K562 (cell line): ENCODE measurements around the gene RHOT1. TPM values are rescaled to one million over a fixed set of nuclear protein-coding genes. Genes with fewer than 3 reads are reported as not detected.
A peak's percentile ranks its signal among the peaks of the same experiment; 100 is the strongest.

ENCODE experiments used
- ATAC-seq: fragments of 200-7000 bp; cut with Tn5 transposase; 3 replicates; pipeline ENCODE4 v1.9.1; 2020; ENCODE audit warnings: moderate library complexity
- BruUV-seq: library from RNA; stranded (reverse); fragments of 400-500 nt; replicated peaks from 2 replicates; lab custom pipeline; 2021; lab: Mats Ljungman, UMichigan
- CTCF ChIA-PET: fragments of 300-600 bp; formaldehyde crosslinking; extraction: SDS; loops from one replicate; lab custom pipeline; 2021; ENCODE audit warnings: low intra/inter-chr PET ratio; lab: Yijun Ruan, JAX
- POLR2A ChIA-PET: fragments of 300-600, 350-650 bp; sonication (Branson Sonifier 250); formaldehyde crosslinking; extraction: SDS; loops from one replicate; lab custom pipeline; 2021; ENCODE audit warnings: antibody characterized with exemption, inconsistent platforms; lab: Yijun Ruan, JAX
- DNase-seq, 4 experiments: peaks; one replicate each; pipeline versions ENCODE4 v3.0.0 to v3.0.0-alpha.2; 2011 to 2018; ENCODE audit warnings: low spot score in 3 of 4, mixed read lengths in 3 of 4; ENCODE audit errors: extremely low read depth in 1 of 4
- FAIRE-seq: peaks from 2 replicates; lab custom pipeline; 2011; peaks lifted over from hg19 to GRCh38; lab: Jason Lieb, UNC
- H2AFZ ChIP-seq: 2 replicates; pipeline ENCODE4 v1.6.0; 2011; ENCODE audit warnings: low read depth, low read length, control low read depth, inconsistent platforms
- H3K27ac ChIP-seq: fragments of 200-600 bp; 3 replicates; pipeline ENCODE4 v1.8.0; 2011; ENCODE audit warnings: low read depth, mild to moderate bottlenecking, control low read depth, inconsistent platforms, low read length, moderate library complexity, mixed read lengths; ENCODE audit errors: extremely low read depth
- H3K27me3 ChIP-seq, 2 experiments: fragments of 300-600 bp in 1 of 2; 2 replicates in 1 of 2; 3 replicates in 1 of 2; pipeline versions ENCODE4 v1.6.0 to v1.8.0; 2011; ENCODE audit warnings: inconsistent platforms in 2 of 2, low read length in 2 of 2, mild to moderate bottlenecking in 1 of 2, mixed read lengths in 1 of 2, moderate library complexity in 1 of 2; ENCODE audit not compliant: control insufficient read depth in 2 of 2, insufficient read depth in 2 of 2
- H3K36me3 ChIP-seq: fragments of 300-600 bp; 3 replicates; pipeline ENCODE4 v1.8.0; 2011; ENCODE audit warnings: mild to moderate bottlenecking, low read length, inconsistent platforms; ENCODE audit not compliant: control insufficient read depth, insufficient read depth
- H3K4me1 ChIP-seq, 2 experiments: fragments of 200-600 bp in 1 of 2; replicated peaks in 1 of 2; 2 replicates in 1 of 2; 3 replicates in 1 of 2; pipeline versions ENCODE4 v1.5.1 to v1.8.0; 2011; ENCODE audit warnings: inconsistent platforms in 2 of 2, low read length in 2 of 2, mild to moderate bottlenecking in 1 of 2, mixed read lengths in 1 of 2, moderate library complexity in 1 of 2; ENCODE audit not compliant: control insufficient read depth in 2 of 2, insufficient read depth in 2 of 2
- H3K4me2 ChIP-seq: 2 replicates; pipeline ENCODE4 v1.6.1; 2011; ENCODE audit warnings: low read length, control low read depth, inconsistent platforms, mixed read lengths; ENCODE audit not compliant: insufficient read depth
- H3K4me3 ChIP-seq: fragments of 200-600 bp; sonication (generic), shearing (Covaris generic); 2 replicates; pipeline ENCODE4 v1.5.1; 2016; ENCODE audit warnings: control low read depth, inconsistent platforms
- H3K79me2 ChIP-seq: fragments of 200-600 bp; 3 replicates; pipeline ENCODE4 v1.8.0; 2011; ENCODE audit warnings: low read length, inconsistent platforms; ENCODE audit not compliant: control insufficient read depth, insufficient read depth
- H3K9ac ChIP-seq, 2 experiments: 2 replicates each; pipeline versions ENCODE4 v1.6.0 to v1.6.1; 2011; ENCODE audit warnings: low read depth in 2 of 2, low read length in 2 of 2, control low read depth in 1 of 2, inconsistent platforms in 1 of 2, mild to moderate bottlenecking in 1 of 2, mixed read lengths in 1 of 2; ENCODE audit not compliant: insufficient read depth in 1 of 2
- H3K9me1 ChIP-seq: one replicate; pipeline ENCODE4 v1.6.0; 2011; ENCODE audit warnings: inconsistent platforms, mild to moderate bottlenecking, low read length, moderate library complexity; ENCODE audit not compliant: control insufficient read depth, insufficient read depth
- H3K9me3 ChIP-seq: replicated peaks from 2 replicates; pipeline ENCODE4 v1.5.1; 2011; ENCODE audit warnings: low read depth, low read length, inconsistent platforms; ENCODE audit not compliant: control insufficient read depth, insufficient read depth
- H4K20me1 ChIP-seq: replicated peaks from 2 replicates; pipeline ENCODE4 v1.6.1; 2011; ENCODE audit warnings: low read length, inconsistent platforms, mixed read lengths; ENCODE audit not compliant: control insufficient read depth, insufficient read depth
- C11orf30 ChIP-seq: fragments of 450-650 bp; IDR thresholded peaks from 2 replicates; pipeline ENCODE4 v1.6.1; 2016; ENCODE audit warnings: low read depth, mild to moderate bottlenecking
- MAFG ChIP-seq: fragments of 450-650 bp; conservative IDR thresholded peaks from 2 replicates; pipeline ENCODE4 v1.6.1; 2016; ENCODE audit warnings: missing genetic modification characterization, missing compliant biosample characterization
- MYNN ChIP-seq, 2 experiments: sonication (generic); formaldehyde crosslinking in 1 of 2; IDR thresholded peaks; 2 replicates each; pipeline versions ENCODE4 v1.5.0 to v1.6.1; 2016 to 2020; ENCODE audit warnings: antibody characterized with exemption in 1 of 2, missing genetic modification reagents in 1 of 2
- RAD51 ChIP-seq: fragments of 450-650 bp; IDR thresholded peaks from 2 replicates; pipeline ENCODE4 v1.7.1; 2016; ENCODE audit warnings: low read depth, mild to moderate bottlenecking, borderline replicate concordance
- RBM14 ChIP-seq: fragments of 200-400 bp; formaldehyde crosslinking; IDR thresholded peaks from 2 replicates; pipeline ENCODE4 v1.6.1; 2018; ENCODE audit warnings: low read depth, mild to moderate bottlenecking, low read length, moderate library complexity, borderline replicate concordance; ENCODE audit not compliant: insufficient read depth
- SAFB2 ChIP-seq: fragments of 200-400 bp; formaldehyde crosslinking; IDR thresholded peaks from 2 replicates; pipeline ENCODE4 v1.6.1; 2018; ENCODE audit warnings: borderline replicate concordance, low read length, low read depth, moderate library complexity; ENCODE audit not compliant: severe bottlenecking
- SRSF9 ChIP-seq: fragments of 200-400 bp; formaldehyde crosslinking; IDR thresholded peaks from 2 replicates; pipeline ENCODE4 v1.6.1; 2017; ENCODE audit warnings: low read depth, low read length, borderline replicate concordance
- ZNF239 ChIP-seq: fragments of 250-450 bp; sonication (Bioruptor Pico); IDR thresholded peaks from 2 replicates; pipeline ENCODE4 v1.4.0; 2020; ENCODE audit warnings: mild to moderate bottlenecking
- ZNF263 ChIP-seq: sonication (generic); formaldehyde crosslinking; IDR thresholded peaks from 2 replicates; pipeline ENCODE4 v1.8.0; 2022; ENCODE audit warnings: mild to moderate bottlenecking, missing genetic modification reagents, borderline replicate concordance
- ZNF316 ChIP-seq: fragments of 450-650 bp; IDR thresholded peaks from 2 replicates; pipeline ENCODE4 v1.6.1; 2016
- ZNF644 ChIP-seq: fragments of 200-800 bp; sonication (Bioruptor generic); IDR thresholded peaks from 2 replicates; pipeline ENCODE4 v1.6.1; 2016; ENCODE audit warnings: low read depth, missing genetic modification characterization, missing compliant biosample characterization
- whole genome bisulfite sequencing: fragments of 100-300 bp; shearing (Covaris generic); methylation state at CpG from one replicate; pipeline ENCODE4 v1.1.6; 2016; ENCODE audit warnings: low coverage, mixed read lengths; ENCODE audit not compliant: insufficient coverage; ENCODE audit errors: missing lambda C conversion rate; 5-methylcytosine and 5-hydroxymethylcytosine counted together
- in situ Hi-C: fragments of 300-500 bp; cut with MboI; formaldehyde crosslinking; loops from 4 replicates; pipeline ENCODE4 v1.15.0; 2018; ENCODE audit warnings: inconsistent platforms, mixed read lengths
- intact Hi-C: fragments of 100-400 bp; cut with micrococcal nuclease; formaldehyde crosslinking; loops from 2 replicates; pipeline ENCODE4 v1.14.2; 2022
- polyA plus RNA-seq, 8 experiments: library from polyadenylated mRNA; depleted of rRNA in 4 of 8; stranded (reverse) in 5 of 8; unstranded in 3 of 8; fragments of >200 nt; fragmentation: Nextera tagmentation in 2 of 8; fragmentation: Illumina TruSeq in 1 of 8; extraction: Ambion mirVana in 2 of 8; extraction: Trizol in 1 of 8; gene quantifications; 2 replicates each; pipeline versions ENCODE4 v1.2.1 to v1.2.3, GENCODE V29; 2011 to 2014; ENCODE audit warnings: inconsistent platforms in 1 of 8, missing spikeins in 1 of 8
- total RNA-seq, 7 experiments: library from RNA; depleted of rRNA in 6 of 7; stranded (reverse); fragments of >200 nt in 6 of 7; fragmentation: Illumina TruSeq in 2 of 7; extraction: Trizol in 2 of 7; gene quantifications; 2 replicates each; pipeline versions ENCODE4 v1.2.1 to v1.2.3, GENCODE V29; 2011 to 2021; ENCODE audit warnings: low replicate concordance in 1 of 7
- TF ChIP-seq, protein P1 (sequence below): fragments of 250-450 bp; sonication (Bioruptor Pico); IDR thresholded peaks from 2 replicates; pipeline ENCODE4 v1.4.0; 2020; ENCODE audit warnings: mild to moderate bottlenecking

RHOT1 gene
- total and polyA plus RNA-seq, 9 of the 15 experiments (the other 6 are each of a cell fraction or from before 2014, with no cell fraction given) = 23.0 to 101 (median 32.2) TPM

GRCh38 chr17:32185875-32186274 lies 43.6 kb downstream of the RHOT1 start:
- Histone ChIP-seq H3K9me1 (no peaks in the 10 kb centered on the region), H3K4me3 (no peak overlapping the region), H3K36me3 (peaks cover 26% of the 10 kb centered on the region; the same call in 2 of the 3 replicates), H3K9me3 (no peaks in the 10 kb centered on the region), H3K27me3 (no peaks in the 10 kb centered on the region), H3K4me1 (no peaks in the 10 kb centered on the region), H3K27ac (no peak overlapping the region), H3K79me2 (no peaks in the 10 kb centered on the region), H3K9ac (no peak overlapping the region), H4K20me1 (no peaks in the 10 kb centered on the region), H3K4me2 (no peak overlapping the region), H2AFZ (no peak overlapping the region)
- intact Hi-C loops (no loop called here), in situ Hi-C loops (no loop called here)
- ATAC-seq (no peak), DNase-seq (no peak), FAIRE-seq (no peak)
- 75% methylated on average over 2 of the region's 2 CpGs for WGBS
- no TSS peak for BruUV-seq
- ChIA-PET CTCF (no interaction called here), POLR2A (interaction anchor here (2.2 kb wide), 1 partner anchor 10 kb away, joined by 9 read pairs; no protein-coding TSS in a partner anchor)
- TF ChIP-seq ZNF644 (tag) (no peak), ZNF316 (peak; percentile 79), MAFG (tag) (peak; percentile 65), C11orf30 (peak; percentile 65; the same call in 1 of the 2 replicates)

DNA sequence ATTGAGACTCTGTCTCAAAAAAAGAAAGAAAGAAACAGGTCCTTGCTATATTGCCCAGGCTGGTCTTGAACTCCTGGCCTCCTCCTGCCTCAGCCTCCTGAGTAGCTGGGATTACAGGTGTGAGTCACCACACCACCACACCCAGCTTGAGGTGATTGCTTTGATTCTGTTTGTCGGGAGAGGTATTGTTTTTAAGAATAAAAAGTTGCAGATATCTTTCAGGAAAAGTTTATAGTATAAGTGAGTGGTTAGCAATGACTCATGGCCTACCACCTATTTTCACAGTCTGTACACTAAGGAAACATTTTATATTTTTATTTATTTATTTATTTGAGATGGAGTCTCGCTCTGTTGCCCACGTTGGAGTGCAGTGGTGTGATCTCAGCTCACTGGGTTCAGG lies 45.0 kb downstream of the RHOT1 start:
- no peaks in the 10 kb centered on the region for H3K4me1 ChIP-seq
- no peaks in the 10 kb centered on the region for H3K79me2 ChIP-seq
- H2AFZ ChIP-seq = no peak overlapping the region
- no peak overlapping the region for H3K9ac ChIP-seq
- H3K9me1 ChIP-seq = no peaks in the 10 kb centered on the region
- FAIRE-seq (no peak), ATAC-seq (no peak), DNase-seq (no peak)
- no peak overlapping the region for H3K27ac ChIP-seq
- no peak overlapping the region for H3K4me2 ChIP-seq
- no peak overlapping the region for H3K4me3 ChIP-seq
- no peaks in the 10 kb centered on the region for H3K27me3 ChIP-seq
- CTCF ChIA-PET = no interaction called here
- in situ Hi-C loops (no loop called here), intact Hi-C loops (no loop called here)
- 83% methylated on average over 3 of the region's 3 CpGs for WGBS
- H4K20me1 ChIP-seq = no peaks in the 10 kb centered on the region
- H3K9me3 ChIP-seq = no peaks in the 10 kb centered on the region
- BruUV-seq = no TSS peak
- POLR2A ChIA-PET = interaction anchor here (1.1 kb wide), 1 partner anchor 16 kb away, joined by 3 read pairs; no protein-coding TSS in a partner anchor
- peaks cover 25% of the 10 kb centered on the region; the same call in 2 of the 3 replicates for H3K36me3 ChIP-seq
- TF ChIP-seq MYNN (IDR thresholded peaks at IDR 0.05) = no peak
- no peak for TF ChIP-seq MYNN (CRISPR knock-in tag; IDR thresholded peaks at IDR 0.05)
- no peak for TF ChIP-seq RAD51
- TF ChIP-seq SAFB2 = no peak
- no peak for TF ChIP-seq ZNF263 (CRISPR knock-in tag)
- TF ChIP-seq RBM14 = no peak
- no peak for TF ChIP-seq SRSF9
- TF ChIP-seq, protein P1, sequence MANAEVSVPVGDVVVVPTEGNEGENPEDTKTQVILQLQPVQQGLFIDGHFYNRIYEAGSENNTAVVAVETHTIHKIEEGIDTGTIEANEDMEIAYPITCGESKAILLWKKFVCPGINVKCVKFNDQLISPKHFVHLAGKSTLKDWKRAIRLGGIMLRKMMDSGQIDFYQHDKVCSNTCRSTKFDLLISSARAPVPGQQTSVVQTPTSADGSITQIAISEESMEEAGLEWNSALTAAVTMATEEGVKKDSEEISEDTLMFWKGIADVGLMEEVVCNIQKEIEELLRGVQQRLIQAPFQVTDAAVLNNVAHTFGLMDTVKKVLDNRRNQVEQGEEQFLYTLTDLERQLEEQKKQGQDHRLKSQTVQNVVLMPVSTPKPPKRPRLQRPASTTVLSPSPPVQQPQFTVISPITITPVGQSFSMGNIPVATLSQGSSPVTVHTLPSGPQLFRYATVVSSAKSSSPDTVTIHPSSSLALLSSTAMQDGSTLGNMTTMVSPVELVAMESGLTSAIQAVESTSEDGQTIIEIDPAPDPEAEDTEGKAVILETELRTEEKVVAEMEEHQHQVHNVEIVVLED (CRISPR knock-in tag) = no peak
- no peak for TF ChIP-seq ZNF239 (CRISPR knock-in tag)
